ENCODE measurements around the gene CHD1L. TPM values are rescaled to one million over a fixed set of nuclear protein-coding genes. Genes with fewer than 3 reads are reported as not detected.
A peak's percentile ranks its signal among the peaks of the same experiment; 100 is the strongest.
"Not testable (repeated sequence)": the region's sequence is repeated elsewhere in the genome, so short reads cannot be mapped to it uniquely, and the experiment has no call there.

CHD1L gene
- total and polyA plus RNA-seq, 2 of the 13 experiments (the other 11 are each of a cell fraction or from before 2014, with no cell fraction given), result 74.3 to 111 TPM

DNA sequence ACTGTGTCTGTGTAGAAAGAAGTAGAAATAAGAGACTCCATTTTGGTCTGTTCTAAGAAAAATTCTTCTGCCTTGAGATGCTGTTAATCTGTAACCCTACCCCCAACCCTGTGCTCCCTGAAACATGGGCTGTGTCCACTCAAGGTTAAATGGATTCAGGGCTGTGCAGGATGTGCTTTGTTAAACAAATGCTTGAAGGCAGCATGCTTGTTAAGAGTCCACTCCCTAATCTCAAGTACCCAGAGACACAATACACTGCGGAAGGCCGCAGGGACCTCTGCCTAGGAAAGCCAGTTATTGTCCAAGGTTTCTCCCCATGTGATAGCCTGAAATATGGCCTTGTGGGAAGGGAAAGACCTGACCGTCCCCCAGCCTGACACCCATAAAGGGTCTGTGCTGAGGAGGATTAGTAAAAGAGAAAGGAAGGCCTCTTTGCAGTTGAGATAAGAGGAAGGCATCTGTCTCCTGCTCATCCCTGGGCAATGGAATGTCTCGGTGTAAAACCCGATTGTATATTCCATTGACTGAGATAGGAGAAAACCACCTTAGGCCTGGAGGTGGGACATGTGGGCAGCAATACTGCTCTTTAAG, 2.3 kb upstream of the CHD1L start (continued):
- not testable (repeated sequence) for TF ChIP-seq LCORL (IDR thresholded peaks at IDR 0.05); GABPA (IDR thresholded peaks at IDR 0.05; ENCODE audit: low read depth, low read length); FOXA1 (IDR thresholded peaks at IDR 0.05)
- TF ChIP-seq LCORL (CRISPR knock-in tag; IDR thresholded peaks at IDR 0.05) (0 out of 2 replicates have a peak, but pooled peaks have one; percentile 25), FOXP4 (CRISPR knock-in tag; IDR thresholded peaks at IDR 0.05) (peak; percentile 79), NR2F6 (IDR thresholded peaks at IDR 0.05) (peak; percentile 12; the same call in 1 of the 2 replicates), NR2F6 (CRISPR knock-in tag; IDR thresholded peaks at IDR 0.05) (peak; percentile 50; the same call in 1 of the 2 replicates), PPARG (CRISPR knock-in tag; conservative IDR thresholded peaks at IDR 0.05) (0 out of 2 replicates have a peak, but pooled peaks have one; percentile 37), ZNF609 (CRISPR knock-in tag; IDR thresholded peaks at IDR 0.05; ENCODE audit: borderline replicate concordance) (peak; percentile 43; the same call in 1 of the 2 replicates), GFI1 (CRISPR knock-in tag; IDR thresholded peaks at IDR 0.05; ENCODE audit: borderline replicate concordance) (0 out of 2 replicates have a peak, but pooled peaks have one; percentile 53), ZNF784 (CRISPR knock-in tag; IDR thresholded peaks at IDR 0.05; ENCODE audit: borderline replicate concordance) (peak; percentile 29; the same call in 1 of the 2 replicates), TBX2 (CRISPR knock-in tag; IDR thresholded peaks at IDR 0.05; ENCODE audit: borderline replicate concordance) (peak; percentile 51), ZNF263 (CRISPR knock-in tag; IDR thresholded peaks at IDR 0.05) (peak; percentile 35; the same call in 1 of the 2 replicates), GABPA (CRISPR knock-in tag; IDR thresholded peaks at IDR 0.05; ENCODE audit: low read depth) (peak; percentile 12; the same call in 1 of the 2 replicates), SIX1 (CRISPR knock-in tag; IDR thresholded peaks at IDR 0.05; ENCODE audit: borderline replicate concordance) (peak; percentile 63; the same call in 1 of the 2 replicates), ZFX (CRISPR knock-in tag; IDR thresholded peaks at IDR 0.05; ENCODE audit: low read depth) (peak; percentile 59), ZNF232 (CRISPR knock-in tag; IDR thresholded peaks at IDR 0.05; ENCODE audit: borderline replicate concordance) (0 out of 2 replicates have a peak, but pooled peaks have one; percentile 31), ZFY (CRISPR knock-in tag; IDR thresholded peaks at IDR 0.05) (peak; percentile 49), FOXA1 (CRISPR knock-in tag; IDR thresholded peaks at IDR 0.05) (peak; percentile 54), ZNF205 (CRISPR knock-in tag; IDR thresholded peaks at IDR 0.05) (peak; percentile 42; the same call in 1 of the 2 replicates)
- TF ChIP-seq, protein P1, sequence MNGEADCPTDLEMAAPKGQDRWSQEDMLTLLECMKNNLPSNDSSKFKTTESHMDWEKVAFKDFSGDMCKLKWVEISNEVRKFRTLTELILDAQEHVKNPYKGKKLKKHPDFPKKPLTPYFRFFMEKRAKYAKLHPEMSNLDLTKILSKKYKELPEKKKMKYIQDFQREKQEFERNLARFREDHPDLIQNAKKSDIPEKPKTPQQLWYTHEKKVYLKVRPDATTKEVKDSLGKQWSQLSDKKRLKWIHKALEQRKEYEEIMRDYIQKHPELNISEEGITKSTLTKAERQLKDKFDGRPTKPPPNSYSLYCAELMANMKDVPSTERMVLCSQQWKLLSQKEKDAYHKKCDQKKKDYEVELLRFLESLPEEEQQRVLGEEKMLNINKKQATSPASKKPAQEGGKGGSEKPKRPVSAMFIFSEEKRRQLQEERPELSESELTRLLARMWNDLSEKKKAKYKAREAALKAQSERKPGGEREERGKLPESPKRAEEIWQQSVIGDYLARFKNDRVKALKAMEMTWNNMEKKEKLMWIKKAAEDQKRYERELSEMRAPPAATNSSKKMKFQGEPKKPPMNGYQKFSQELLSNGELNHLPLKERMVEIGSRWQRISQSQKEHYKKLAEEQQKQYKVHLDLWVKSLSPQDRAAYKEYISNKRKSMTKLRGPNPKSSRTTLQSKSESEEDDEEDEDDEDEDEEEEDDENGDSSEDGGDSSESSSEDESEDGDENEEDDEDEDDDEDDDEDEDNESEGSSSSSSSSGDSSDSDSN (CRISPR knock-in tag; IDR thresholded peaks at IDR 0.05), result 0 out of 2 replicates have a peak, but pooled peaks have one; percentile 26
